NCI-H146 (cell line): ENCODE measurements around the gene EIF4ENIF1.
A peak's percentile ranks its signal among the peaks of the same experiment; 100 is the strongest.
"Not testable (repeated sequence)": the region's sequence is repeated elsewhere in the genome, so short reads cannot be mapped to it uniquely, and the experiment has no call there.

Source experiments
- DNase-seq: peaks from one replicate; lab custom pipeline; 2025; lab: John Stamatoyannopoulos, UW

The EIF4ENIF1 gene

GRCh38 chr22:31442768-31443489 lies 46.7 kb downstream of the EIF4ENIF1 start:
- no peak for DNase-seq

GRCh38 chr22:31441652-31442051 lies 48.0 kb downstream of the EIF4ENIF1 start:
- no peak for DNase-seq

GRCh38 chr22:31440681-31441080 lies 49.0 kb downstream of the EIF4ENIF1 start:
- no peak for DNase-seq

GRCh38 chr22:31439808-31440207 lies 49.8 kb downstream of the EIF4ENIF1 start:
- no peak for DNase-seq

GRCh38 chr22:31436132-31436531 lies 53.5 kb downstream of the EIF4ENIF1 start:
- no peak for DNase-seq

- DNase-seq = no peak
Measured at GRCh38 chr22:31431950-31432349, 57.7 kb downstream of the EIF4ENIF1 start.

GRCh38 chr22:31425331-31426050 lies 64.2 kb downstream of the EIF4ENIF1 start:
- no peak for DNase-seq

GRCh38 chr22:31402350-31402749 lies 87.3 kb downstream of the EIF4ENIF1 start:
- not testable (repeated sequence) for DNase-seq

GRCh38 chr22:31400023-31400397 lies 89.6 kb downstream of the EIF4ENIF1 start:
- peak; percentile 16 for DNase-seq

GRCh38 chr22:31399211-31400022 lies 90.2 kb downstream of the EIF4ENIF1 start, which contains the start of gene DRG1:
Gene DRG1 (plus strand): TSS chr22:31399604. CDS start chr22:31399684, 80 bp downstream.
- DNase-seq = peak; percentile 94

GRCh38 chr22:31398231-31398630 lies 91.4 kb downstream of the EIF4ENIF1 start:
- no peak for DNase-seq

GRCh38 chr22:31394326-31394725 lies 95.3 kb downstream of the EIF4ENIF1 start:
- DNase-seq = no peak

- no peak for DNase-seq
Measured at GRCh38 chr22:31393893-31394292, 95.7 kb downstream of the EIF4ENIF1 start.
